ENCODE results near the gene CPA5. TPM values are rescaled to one million over a fixed set of nuclear protein-coding genes. Genes with fewer than 3 reads are reported as not detected.

Gene CPA5
- total RNA-seq, 1 experiment from 2014 or later, result not detected

DNA sequence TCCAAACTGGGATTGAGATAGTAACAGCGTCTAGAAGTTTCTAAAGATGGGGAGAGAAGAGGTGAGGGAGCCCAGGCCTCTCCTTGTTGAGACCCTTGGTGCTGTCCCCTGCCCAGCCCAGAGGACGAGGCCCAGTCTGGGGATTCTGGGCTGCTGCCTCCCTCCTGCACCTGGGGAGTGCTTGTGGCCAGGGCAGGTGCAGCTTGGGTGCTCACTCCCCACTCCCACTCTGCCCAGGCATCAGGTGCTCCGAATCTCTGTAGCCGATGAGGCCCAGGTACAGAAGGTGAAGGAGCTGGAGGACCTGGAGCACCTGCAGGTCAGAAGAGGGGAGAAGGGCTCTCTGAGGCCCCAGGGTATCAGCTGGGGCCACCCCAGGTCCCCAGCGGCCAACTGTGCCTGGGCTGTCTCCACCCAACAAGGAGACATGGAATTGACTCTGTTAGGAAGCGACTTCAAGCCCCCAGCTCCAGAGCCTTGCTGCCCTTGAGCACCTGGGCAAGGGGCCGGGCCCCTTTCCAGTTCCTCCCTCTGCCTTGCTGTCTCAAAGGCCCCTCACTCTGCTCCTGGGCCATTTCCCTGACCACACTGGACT is 36.3 kb downstream of the CPA5 start:
- no CpG with 5 or more reads among the region's 7 CpGs for WGBS (ENCODE audit: extremely low coverage, insufficient read length, low lambda C conversion rate)
- H2BK20ac ChIP-seq (ENCODE audit: low read depth, low read length, poor library complexity, severe bottlenecking), result no peak overlapping the region
- no peak overlapping the region for H3K9ac ChIP-seq (ENCODE audit: extremely low read depth, insufficient read length, low read length)
- no peak overlapping the region for H2BK12ac ChIP-seq (ENCODE audit: insufficient read length, low read depth, low read length)
- no peaks in the 10 kb centered on the region for H3K79me1 ChIP-seq (ENCODE audit: insufficient read depth, low read depth, low read length, poor library complexity, severe bottlenecking)
- no peak overlapping the region for H4K8ac ChIP-seq (replicated peaks; ENCODE audit: insufficient read length, low read depth, low read length)
- H2BK5ac ChIP-seq (ENCODE audit: insufficient read length, low read length), result no peak overlapping the region
- Mint-ChIP-seq H3K4me1 (peaks cover 4 to 10% of the 10 kb centered on the region in 2 experiments; a peak in 3 of 4 replicates), H3K9me3 (peaks cover 13 to 20% of the 10 kb centered on the region in 2 experiments), H3K4me3 (no peak overlapping the region), H3K36me3 (ENCODE audit: insufficient read depth in 1 of 3, low read depth in 3 of 3) (peaks cover 9 to 15% (median 13%) of the 10 kb centered on the region in 3 experiments), H3K27ac (no peak overlapping the region), H3K27me3 (ENCODE audit: low read depth) (peaks cover 5% of the 10 kb centered on the region)
- H2BK120ac ChIP-seq (ENCODE audit: low read depth, low read length, poor library complexity, severe bottlenecking), result no peak overlapping the region
- TF ChIP-seq, protein P1, sequence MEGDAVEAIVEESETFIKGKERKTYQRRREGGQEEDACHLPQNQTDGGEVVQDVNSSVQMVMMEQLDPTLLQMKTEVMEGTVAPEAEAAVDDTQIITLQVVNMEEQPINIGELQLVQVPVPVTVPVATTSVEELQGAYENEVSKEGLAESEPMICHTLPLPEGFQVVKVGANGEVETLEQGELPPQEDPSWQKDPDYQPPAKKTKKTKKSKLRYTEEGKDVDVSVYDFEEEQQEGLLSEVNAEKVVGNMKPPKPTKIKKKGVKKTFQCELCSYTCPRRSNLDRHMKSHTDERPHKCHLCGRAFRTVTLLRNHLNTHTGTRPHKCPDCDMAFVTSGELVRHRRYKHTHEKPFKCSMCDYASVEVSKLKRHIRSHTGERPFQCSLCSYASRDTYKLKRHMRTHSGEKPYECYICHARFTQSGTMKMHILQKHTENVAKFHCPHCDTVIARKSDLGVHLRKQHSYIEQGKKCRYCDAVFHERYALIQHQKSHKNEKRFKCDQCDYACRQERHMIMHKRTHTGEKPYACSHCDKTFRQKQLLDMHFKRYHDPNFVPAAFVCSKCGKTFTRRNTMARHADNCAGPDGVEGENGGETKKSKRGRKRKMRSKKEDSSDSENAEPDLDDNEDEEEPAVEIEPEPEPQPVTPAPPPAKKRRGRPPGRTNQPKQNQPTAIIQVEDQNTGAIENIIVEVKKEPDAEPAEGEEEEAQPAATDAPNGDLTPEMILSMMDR (conservative IDR thresholded peaks at IDR 0.05), result no peak
- no peak overlapping the region for H4K5ac ChIP-seq (ENCODE audit: insufficient read length, low read depth, low read length)
- no peaks in the 10 kb centered on the region for H3K23me2 ChIP-seq (ENCODE audit: insufficient read length, low read depth, low read length, poor library complexity, severe bottlenecking)
- no peak overlapping the region for H3K14ac ChIP-seq (ENCODE audit: insufficient read depth, low read length)
- no peak overlapping the region for H3K23ac ChIP-seq (ENCODE audit: insufficient read length, low read depth, low read length)
- no peaks in the 10 kb centered on the region for H3K9me3 ChIP-seq (ENCODE audit: control insufficient read depth, low read depth, low read length)
- DNase-seq, result no peak
- H2BK15ac ChIP-seq (ENCODE audit: low read depth, low read length), result no peak overlapping the region; the same call in 1 of the 2 replicates
- H2AFZ ChIP-seq (ENCODE audit: low read length), result no peak overlapping the region
- H2AK5ac ChIP-seq (ENCODE audit: insufficient read length, low read length), result no peak overlapping the region
- no peak overlapping the region for H4K91ac ChIP-seq (ENCODE audit: insufficient read length, low read depth, low read length)
- H3K56ac ChIP-seq (ENCODE audit: insufficient read length, low read depth, low read length), result no peak overlapping the region
- H3K27me3 ChIP-seq (ENCODE audit: insufficient read depth, low read length), result no peaks in the 10 kb centered on the region
- no peaks in the 10 kb centered on the region for H3K4me1 ChIP-seq (ENCODE audit: insufficient read depth, low read length)
- H3K27ac ChIP-seq (ENCODE audit: insufficient read length, low read depth, low read length), result no peak overlapping the region
- H3K18ac ChIP-seq (ENCODE audit: insufficient read length, low read depth, low read length), result no peak overlapping the region
- no peaks in the 10 kb centered on the region for H3K79me2 ChIP-seq (ENCODE audit: insufficient read depth, low read length)
- no peak overlapping the region for H3K4me2 ChIP-seq (ENCODE audit: insufficient read depth, insufficient read length, low read length)
- H3K4ac ChIP-seq (ENCODE audit: low read depth, low read length), result no peak overlapping the region
- H4K20me1 ChIP-seq (ENCODE audit: control insufficient read depth, insufficient read depth, insufficient read length), result no peaks in the 10 kb centered on the region
- H3T11ph ChIP-seq (ENCODE audit: low read length), result no peak overlapping the region
